ENCODE data around the gene ARID5A. TPM values are rescaled to one million over a fixed set of nuclear protein-coding genes. Genes with fewer than 3 reads are reported as not detected.
A peak's percentile ranks its signal among the peaks of the same experiment; 100 is the strongest.

Gene ARID5A
- total RNA-seq, 1 experiment from 2014 or later: 4.1 TPM

- DNase-seq (ENCODE audit: low read depth): no peak
Observed at GRCh38 chr2:96506907-96507240, 29.7 kb upstream of the ARID5A start.

DNA sequence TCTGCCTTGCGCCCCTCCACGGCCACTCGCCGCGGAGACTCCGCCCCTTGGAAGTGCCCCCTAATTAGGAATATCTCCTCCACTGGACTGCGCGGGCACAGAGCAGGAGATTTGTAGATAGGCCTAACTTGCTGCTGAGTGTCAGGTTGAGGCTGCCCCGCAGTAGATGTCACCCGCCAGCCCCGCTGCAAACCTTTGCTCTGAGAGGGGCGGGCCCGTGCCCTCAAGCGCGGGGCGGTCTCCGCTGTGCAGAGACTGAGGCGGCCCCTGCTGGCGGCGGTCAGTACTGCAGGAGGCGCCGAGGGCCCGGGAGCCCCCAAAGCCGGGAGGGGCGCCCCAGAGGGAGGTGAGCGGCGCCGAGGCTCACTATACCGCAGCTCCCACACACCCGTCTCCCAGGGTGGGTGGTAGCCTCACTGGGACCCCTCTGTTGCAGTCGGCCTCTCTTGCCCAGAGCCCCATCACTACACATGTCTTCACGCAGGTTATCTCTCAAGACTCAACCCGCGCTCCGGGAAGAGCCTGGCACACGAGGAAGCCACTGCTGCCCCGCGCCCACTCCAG is 28.5 kb upstream of the ARID5A start:
- no peak for DNase-seq (ENCODE audit: low read depth)

DNA sequence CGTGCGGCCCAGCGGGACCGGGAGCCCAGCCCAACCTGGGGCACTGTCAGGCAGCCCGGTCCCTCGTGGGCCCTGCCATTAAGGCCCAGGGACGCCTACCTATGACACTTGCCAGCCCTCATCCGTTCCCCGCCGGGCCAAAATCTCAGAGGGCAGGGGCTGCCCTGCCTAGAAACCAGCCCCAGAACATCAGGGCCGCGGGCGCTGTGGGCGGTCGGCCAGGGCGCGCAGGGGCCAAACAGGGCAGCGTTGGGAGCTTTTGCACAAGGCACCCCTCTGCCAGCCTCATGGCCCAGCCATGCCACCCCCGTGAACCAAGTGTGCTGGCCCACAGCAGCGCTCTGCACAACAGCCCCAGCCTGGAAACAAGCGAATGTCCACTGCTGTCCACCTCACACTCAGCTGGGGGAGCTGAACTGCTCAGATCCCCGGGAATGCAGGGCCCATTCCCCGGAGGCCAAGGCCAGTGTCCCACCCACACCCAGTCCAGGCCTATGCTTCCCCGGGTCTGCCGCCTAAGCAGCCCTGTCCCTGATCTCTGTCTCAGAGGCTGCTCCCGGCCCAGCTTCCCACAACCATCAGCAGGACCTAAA is 27.9 kb upstream of the ARID5A start:
- no peak for DNase-seq (ENCODE audit: low read depth)

GRCh38 chr2:96509114-96509846 is 27.3 kb upstream of the ARID5A start:
- DNase-seq (ENCODE audit: low read depth): peak; percentile 65

DNA sequence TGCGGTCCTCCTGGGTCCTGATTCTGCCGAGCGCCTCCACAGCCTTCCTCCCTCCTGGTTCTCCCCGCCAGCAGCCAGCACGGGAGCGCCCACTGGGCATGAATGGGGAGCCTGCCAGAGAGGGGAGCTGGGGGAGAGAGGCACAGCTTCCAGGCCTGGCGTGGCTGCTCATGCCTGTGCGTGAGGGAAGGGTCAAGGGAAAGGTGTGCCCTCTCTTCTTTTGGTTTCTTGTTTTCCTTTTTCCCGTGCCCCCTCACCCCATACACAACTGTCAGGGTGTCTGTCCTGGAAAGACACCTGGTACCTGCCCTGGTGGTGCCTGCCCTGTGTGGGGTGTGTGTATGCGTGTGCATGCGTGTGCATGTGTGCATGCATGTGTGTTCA is 26.7 kb upstream of the ARID5A start:
- no peak for DNase-seq (ENCODE audit: low read depth)

DNA sequence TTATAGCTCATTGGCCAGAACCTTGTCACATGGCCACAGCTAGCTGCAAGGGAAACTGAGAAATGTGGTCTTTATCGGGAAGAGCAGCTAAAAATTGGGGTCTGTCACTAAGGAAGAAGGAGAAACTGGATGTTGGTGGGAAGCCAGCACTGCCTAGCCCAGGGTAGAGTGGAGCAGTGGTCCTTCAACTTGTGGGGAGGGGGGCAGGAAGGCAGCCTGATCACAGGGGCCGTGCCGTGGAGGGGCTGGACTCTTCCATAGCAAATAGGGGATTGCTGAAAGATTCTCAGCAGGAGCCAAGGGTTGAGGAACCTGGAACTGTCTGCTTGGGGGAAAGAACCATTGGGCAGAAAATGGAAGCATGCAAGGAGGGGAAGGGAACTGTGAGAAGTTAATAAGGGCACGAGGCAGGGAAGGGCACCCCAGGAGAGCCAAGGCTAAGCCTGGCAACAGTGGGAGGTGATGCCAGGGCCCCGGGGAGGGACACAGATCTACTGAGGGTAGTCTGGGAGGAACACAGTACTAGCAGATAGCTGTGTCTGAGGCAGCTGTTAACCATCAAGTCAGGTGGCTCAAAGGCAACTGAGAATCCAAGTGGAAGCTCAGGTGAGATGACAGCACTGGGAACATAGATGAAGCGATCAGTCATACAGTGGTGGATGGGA is 25.5 kb upstream of the ARID5A start:
- no peak for DNase-seq (ENCODE audit: low read depth)

- DNase-seq (ENCODE audit: low read depth): no peak
Observed at GRCh38 chr2:96511851-96512250, 24.7 kb upstream of the ARID5A start.

DNA sequence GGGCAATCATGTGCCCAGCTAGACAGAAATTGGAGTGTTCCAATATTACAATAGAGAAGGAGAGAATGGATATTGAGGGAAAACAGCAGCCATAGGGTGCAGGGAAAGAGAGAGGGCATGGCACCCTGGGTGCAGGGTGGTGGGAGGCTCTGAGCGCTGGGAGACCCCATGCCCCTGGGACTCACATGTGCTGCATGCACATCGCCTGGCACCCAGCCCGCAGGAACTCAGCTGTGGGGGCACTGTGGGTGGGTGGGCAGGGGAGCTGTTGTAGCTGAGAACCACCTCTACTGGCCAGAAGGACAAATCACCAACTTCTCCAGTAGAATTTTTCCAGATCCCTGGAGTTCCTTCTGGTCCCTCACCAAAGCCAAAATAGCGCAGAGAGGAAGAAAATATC is 24.2 kb upstream of the ARID5A start:
- no peak for DNase-seq (ENCODE audit: low read depth)

GRCh38 chr2:96514521-96514920 is 22.0 kb upstream of the ARID5A start:
- no peak for DNase-seq (ENCODE audit: low read depth)

GRCh38 chr2:96517079-96517478 is 19.5 kb upstream of the ARID5A start:
- no peak for DNase-seq (ENCODE audit: low read depth)

- DNase-seq (ENCODE audit: low read depth): no peak
Observed at GRCh38 chr2:96520231-96520630, 16.3 kb upstream of the ARID5A start.

DNA sequence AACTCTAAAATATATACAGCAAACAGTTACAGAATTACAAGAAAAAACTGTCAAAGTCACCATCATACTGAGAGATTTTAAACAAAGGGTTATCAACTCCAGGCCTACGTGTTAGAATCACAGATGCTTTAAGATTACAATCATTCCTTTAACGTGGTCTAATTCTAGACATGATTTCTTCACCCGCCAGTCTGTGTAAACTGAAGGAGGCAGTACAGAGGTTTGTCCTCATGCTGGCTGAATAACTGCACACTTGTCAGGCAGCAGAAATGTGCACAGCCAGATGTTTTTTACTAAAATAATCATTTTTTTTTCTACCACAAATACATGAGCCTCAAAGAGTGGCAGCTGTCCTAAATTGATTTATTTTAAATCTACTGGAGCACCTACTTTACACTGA is 15.9 kb upstream of the ARID5A start:
- no peak for DNase-seq (ENCODE audit: low read depth)

DNA sequence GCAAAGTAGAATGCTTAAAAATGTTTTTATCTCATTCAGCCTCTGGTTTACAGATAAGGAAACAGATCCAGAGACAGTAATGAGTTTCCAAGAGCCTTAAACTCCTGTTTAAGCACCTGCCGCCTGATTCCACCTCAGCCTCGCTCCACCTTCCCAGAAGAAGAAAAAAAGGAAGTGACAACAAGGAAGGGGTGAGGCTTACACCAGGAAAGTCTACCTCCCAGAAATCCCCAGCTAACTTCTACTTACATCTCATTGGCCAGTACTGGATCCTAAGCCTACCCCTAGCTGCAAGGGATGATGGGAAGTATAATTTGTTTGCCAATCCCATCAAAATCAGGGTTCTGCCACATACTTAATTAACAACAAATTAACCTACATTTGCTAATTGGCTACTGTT is 15.3 kb upstream of the ARID5A start:
- no peak for DNase-seq (ENCODE audit: low read depth)

DNA sequence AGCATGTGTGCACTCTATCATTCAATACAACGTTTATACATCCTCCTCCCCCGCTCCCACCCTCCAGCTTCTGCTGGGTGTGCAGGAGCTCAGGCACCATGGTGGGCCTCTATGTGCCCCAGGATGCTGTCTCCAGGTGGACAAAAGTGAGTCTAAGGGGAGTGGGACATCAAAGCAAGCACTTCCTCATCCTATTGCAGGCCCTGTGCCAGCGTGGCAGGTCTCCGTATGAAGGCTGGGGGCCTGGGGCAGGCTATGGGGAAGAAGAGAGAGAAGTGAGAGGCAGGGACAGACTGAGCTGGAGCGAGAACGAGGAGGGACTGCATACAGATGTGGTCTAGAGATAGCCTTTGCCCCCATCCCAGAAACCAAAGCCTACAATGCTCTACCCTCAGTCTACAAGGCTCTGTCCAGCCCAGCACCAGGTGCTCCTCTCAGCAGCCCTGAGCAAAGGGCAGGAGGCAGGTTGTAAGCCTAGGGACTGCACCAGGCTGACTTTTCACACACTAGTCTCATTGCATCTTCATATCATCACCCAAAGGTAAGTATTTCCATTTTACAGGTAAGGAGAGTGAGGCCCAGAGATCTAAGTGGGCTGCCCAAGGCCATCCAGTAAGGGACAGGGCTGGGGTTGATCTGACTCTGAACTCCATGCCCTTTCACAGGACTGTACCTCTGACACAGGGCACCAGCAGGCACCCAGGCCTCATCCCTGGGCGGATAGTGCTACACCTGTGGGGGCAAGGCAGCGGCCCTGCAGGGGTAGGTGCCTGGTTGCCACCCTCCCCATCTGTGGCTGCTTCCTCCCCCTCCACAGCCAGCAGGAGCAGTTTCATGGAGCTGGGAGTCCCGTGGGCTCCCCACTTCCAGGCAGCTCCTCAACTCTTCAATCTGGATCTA is 14.0 kb upstream of the ARID5A start:
- no peak for DNase-seq (ENCODE audit: low read depth)

DNA sequence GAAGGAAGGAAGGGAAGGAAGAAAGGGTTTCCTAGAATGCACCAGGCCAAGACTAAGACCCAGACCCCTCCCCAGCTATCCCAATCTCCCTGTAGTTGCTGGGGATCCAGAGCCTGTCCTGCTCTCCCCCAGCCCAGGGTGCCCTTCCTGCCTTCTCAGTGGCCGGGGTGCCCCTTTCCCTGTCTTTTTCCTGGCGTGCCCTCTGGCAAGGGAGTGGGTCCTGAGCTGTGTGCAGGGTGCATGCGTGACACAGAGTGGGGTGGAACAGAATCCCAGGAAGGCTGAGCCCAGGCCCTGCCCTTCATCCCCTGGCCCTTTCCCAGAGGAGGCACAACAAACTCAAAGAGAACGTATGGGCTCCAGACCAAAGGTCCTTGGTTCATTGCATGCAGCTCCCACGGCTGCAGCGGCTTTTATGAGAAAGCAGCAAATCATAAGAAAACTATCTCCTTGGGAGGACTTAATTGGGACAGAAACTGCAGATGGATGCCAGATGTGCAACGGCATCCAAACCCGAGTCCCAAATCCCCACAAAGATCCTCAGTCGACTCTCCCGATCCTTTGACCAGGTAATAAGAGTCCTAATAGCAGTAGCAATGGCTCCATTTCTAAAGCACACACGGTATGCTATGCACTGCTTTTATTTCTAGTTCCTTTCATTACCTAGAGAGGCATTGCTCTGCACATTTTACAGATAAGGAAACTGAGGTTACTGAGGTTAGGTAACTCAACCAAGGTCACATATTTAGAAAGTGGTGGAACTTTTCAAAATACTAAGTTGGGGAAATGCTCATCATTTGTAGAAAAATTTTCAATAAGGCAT is 12.7 kb upstream of the ARID5A start:
- DNase-seq (ENCODE audit: low read depth): no peak

DNA sequence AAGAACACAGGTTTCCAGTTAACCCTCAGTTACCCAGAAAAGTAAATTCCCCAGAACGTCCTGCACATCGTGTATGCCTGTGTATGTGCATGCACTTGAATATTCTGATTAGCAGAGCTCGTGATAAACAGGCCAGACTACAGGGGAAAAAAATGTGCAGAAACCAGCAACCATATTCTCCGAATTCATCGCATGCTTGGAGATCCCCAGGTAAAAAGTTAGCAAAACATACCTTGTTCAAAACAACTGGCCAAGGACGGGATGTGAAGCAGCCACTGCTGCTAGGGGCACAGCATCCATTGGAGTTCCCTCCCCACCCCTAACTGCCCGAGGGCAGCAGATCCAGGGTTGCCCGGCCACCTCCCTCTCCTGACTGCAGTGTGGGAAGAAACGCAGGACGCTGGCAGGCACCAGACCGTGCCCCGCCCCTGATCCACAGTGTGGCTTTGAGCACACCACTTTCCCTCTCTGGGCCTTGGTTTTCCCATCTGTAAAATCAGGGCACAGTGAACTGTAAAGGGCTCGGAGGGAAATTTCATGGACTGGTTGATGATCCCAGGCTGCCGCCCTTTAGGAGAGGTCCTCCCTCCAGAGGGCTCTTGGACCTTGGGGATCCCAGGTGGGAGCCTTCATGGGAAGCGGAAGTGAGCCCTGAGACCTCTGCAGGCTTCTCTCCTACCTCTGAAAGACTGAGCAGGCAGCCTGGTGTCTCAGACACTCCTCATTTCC is 11.9 kb upstream of the ARID5A start:
- no peak for DNase-seq (ENCODE audit: low read depth)

DNA sequence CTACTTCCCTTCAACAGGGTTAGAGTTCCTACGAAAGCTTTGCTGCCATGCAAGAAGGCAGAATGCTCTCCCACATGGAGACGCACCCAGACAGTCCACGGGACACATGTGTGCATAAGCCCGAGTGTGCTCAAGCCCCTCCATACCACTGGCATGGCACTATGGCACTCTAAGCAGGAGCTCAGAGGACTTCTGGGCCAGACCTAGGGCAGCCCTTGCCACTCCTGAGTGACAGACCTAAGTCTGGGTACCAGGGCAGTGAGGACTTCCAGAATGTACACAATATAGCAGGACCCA is 11.4 kb upstream of the ARID5A start:
- DNase-seq (ENCODE audit: low read depth): no peak

DNA sequence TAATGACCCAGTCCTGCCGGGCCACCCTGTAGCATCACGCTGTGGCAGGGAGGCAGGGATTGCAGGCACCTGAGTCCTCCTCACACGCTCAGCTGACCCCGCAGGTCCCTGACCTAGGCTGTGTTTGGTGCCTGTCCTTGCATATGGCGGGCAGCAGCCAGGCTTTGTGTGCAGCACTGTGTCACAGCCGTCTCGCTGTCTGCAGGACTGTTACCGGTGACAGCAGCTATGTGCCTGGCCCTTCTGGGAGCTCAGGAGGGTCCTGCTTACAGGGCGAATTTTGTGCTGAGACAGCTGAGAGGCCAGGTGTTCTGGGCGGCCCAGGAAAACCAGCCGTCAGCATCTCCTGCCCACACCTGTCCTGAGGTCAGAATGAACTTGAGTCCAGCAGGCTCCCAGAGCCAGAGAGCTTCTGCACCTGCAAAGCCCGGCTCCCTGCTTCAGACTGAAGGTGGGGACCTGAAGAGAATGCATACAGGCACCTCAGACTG is 10.4 kb upstream of the ARID5A start:
- DNase-seq (ENCODE audit: low read depth): no peak

DNA sequence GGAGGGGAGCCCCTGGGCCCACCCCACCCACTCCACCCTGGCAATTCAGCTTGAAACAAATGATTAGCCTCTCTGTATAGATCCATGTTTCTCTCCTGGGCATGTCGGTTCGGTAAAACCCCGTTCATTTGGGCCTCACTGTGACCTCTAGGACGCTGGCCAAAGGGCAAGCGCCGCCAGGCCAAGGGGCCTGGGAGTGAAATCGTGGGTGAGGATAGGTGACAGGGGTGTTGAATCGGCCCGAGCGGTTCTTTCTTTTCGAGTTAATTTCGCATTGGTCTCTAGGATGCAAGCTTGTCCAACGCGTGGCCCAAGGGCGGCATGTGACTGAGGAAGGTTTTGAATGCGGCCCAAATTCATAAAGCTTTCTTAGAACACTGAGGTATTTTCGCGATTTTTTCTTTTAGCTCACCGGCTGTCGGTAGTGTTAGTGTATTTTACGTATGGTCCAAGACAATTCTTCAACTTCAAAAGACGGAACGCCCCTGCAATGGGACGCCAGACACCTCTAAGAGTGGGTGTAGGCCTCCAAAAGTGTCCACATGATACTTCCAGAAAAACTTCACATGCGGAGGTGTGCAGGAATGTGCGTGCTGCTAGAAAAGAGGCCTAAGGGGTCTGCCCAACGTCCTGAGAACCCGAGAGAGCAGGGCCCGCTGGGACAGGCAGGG is 9.8 kb upstream of the ARID5A start:
- no peak for DNase-seq (ENCODE audit: low read depth)

Data from HT1080 (cell line).